SK-N-SH treated with all-trans-retinoic acid at 6 μM for 48 hours (cell line): ENCODE data around the gene SYCP2.

Experiments
- ATAC-seq: fragments of 200-7000 bp; cut with Tn5 transposase; 3 replicates; pipeline ENCODE4 v1.9.1; 2020; ENCODE audit warnings: mild to moderate bottlenecking, moderate library complexity
- ARNTL ChIP-seq: fragments of 450-650 bp; formaldehyde crosslinking; IDR thresholded peaks from 2 replicates; pipeline ENCODE4 v1.5.0; 2020; ENCODE audit warnings: low read depth, mild to moderate bottlenecking, moderate library complexity, borderline replicate concordance
- BACH2 ChIP-seq: fragments of 250-450 bp; sonication (Bioruptor Pico); IDR thresholded peaks from 2 replicates; pipeline ENCODE4 v1.9.0; 2021; ENCODE audit warnings: mild to moderate bottlenecking, borderline replicate concordance
- CREB5 ChIP-seq: fragments of 250-450 bp; sonication (Bioruptor Pico); IDR thresholded peaks from 2 replicates; pipeline ENCODE4 v1.5.1; 2020; ENCODE audit warnings: low read depth, mild to moderate bottlenecking, moderate library complexity
- CSDC2 ChIP-seq: fragments of 250-450 bp; sonication (Bioruptor Pico); IDR thresholded peaks from 2 replicates; pipeline ENCODE4 v1.5.0; 2020; ENCODE audit warnings: mild to moderate bottlenecking, moderate library complexity
- CSRNP3 ChIP-seq: fragments of 250-450 bp; sonication (Bioruptor Pico); IDR thresholded peaks from 2 replicates; pipeline ENCODE4 v1.5.1; 2021; ENCODE audit warnings: mild to moderate bottlenecking, moderate library complexity
- ESRRG ChIP-seq: fragments of 250-450 bp; sonication (Bioruptor Pico); IDR thresholded peaks from 2 replicates; pipeline ENCODE4 v1.6.1; 2021; ENCODE audit warnings: mild to moderate bottlenecking
- GLIS3 ChIP-seq: fragments of 250-450 bp; sonication (Bioruptor Pico); IDR thresholded peaks from 2 replicates; pipeline ENCODE4 v1.5.0; 2020; ENCODE audit warnings: mild to moderate bottlenecking, moderate library complexity
- ISL1 ChIP-seq: fragments of 250-450 bp; sonication (Bioruptor Pico); IDR thresholded peaks from 2 replicates; pipeline ENCODE4 v2.1.2; 2022; ENCODE audit warnings: mild to moderate bottlenecking, moderate library complexity
- OSR1 ChIP-seq: fragments of 250-450 bp; sonication (Bioruptor Pico); IDR thresholded peaks from 2 replicates; pipeline ENCODE4 v1.8.0; 2022; ENCODE audit warnings: moderate library complexity, mild to moderate bottlenecking, inconsistent platforms
- PATZ1 ChIP-seq: fragments of 250-450 bp; sonication (Bioruptor Pico); IDR thresholded peaks from 2 replicates; pipeline ENCODE4 v1.8.0; 2020; ENCODE audit warnings: mild to moderate bottlenecking, moderate library complexity, borderline replicate concordance
- POU6F1 ChIP-seq: fragments of 250-450 bp; sonication (Bioruptor Pico); IDR thresholded peaks from 2 replicates; pipeline ENCODE4 v1.8.0; 2021; ENCODE audit warnings: low read depth, mild to moderate bottlenecking, moderate library complexity, borderline replicate concordance
- PPARA ChIP-seq: fragments of 250-450 bp; sonication (Bioruptor Pico); IDR thresholded peaks from 2 replicates; pipeline ENCODE4 v1.5.0; 2020; ENCODE audit warnings: mild to moderate bottlenecking, borderline replicate concordance
- RARB ChIP-seq: fragments of 250-450 bp; sonication (Bioruptor Pico); IDR thresholded peaks from 2 replicates; pipeline ENCODE4 v1.8.0; 2021; ENCODE audit warnings: mild to moderate bottlenecking, moderate library complexity
- SNAI2 ChIP-seq: fragments of 250-450 bp; sonication (Bioruptor Pico); IDR thresholded peaks from 2 replicates; pipeline ENCODE4 v1.5.0; 2020; ENCODE audit warnings: mild to moderate bottlenecking, moderate library complexity
- TCF4 ChIP-seq: fragments of 250-450 bp; sonication (Bioruptor Pico); IDR thresholded peaks from 2 replicates; pipeline ENCODE4 v1.8.0; 2021; ENCODE audit warnings: mild to moderate bottlenecking, moderate library complexity, borderline replicate concordance
- TOX ChIP-seq: fragments of 250-450 bp; sonication (Bioruptor Pico); IDR thresholded peaks from 2 replicates; pipeline ENCODE4 v1.8.0; 2021; ENCODE audit warnings: mild to moderate bottlenecking, moderate library complexity, borderline replicate concordance
- TSHZ2 ChIP-seq: fragments of 250-450 bp; sonication (Bioruptor Pico); IDR thresholded peaks from 2 replicates; pipeline ENCODE4 v1.5.0; 2020; ENCODE audit warnings: mild to moderate bottlenecking, moderate library complexity
- ZC3H10 ChIP-seq: fragments of 250-450 bp; sonication (Bioruptor Pico); IDR thresholded peaks from 2 replicates; pipeline ENCODE4 v1.5.1; 2021; ENCODE audit warnings: mild to moderate bottlenecking, moderate library complexity
- ZFP30 ChIP-seq: fragments of 450-650 bp; formaldehyde crosslinking; IDR thresholded peaks from 2 replicates; pipeline ENCODE4 v1.5.0; 2022; ENCODE audit warnings: mild to moderate bottlenecking, moderate library complexity
- ZNF565 ChIP-seq: fragments of 450-650 bp; formaldehyde crosslinking; conservative IDR thresholded peaks from 2 replicates; pipeline ENCODE4 v1.5.0; 2020; ENCODE audit warnings: low read depth, mild to moderate bottlenecking, moderate library complexity
- ZNF70 ChIP-seq: fragments of 450-650 bp; formaldehyde crosslinking; IDR thresholded peaks from 2 replicates; pipeline ENCODE4 v1.5.0; 2020; ENCODE audit warnings: mild to moderate bottlenecking, moderate library complexity
- ZNF8 ChIP-seq: fragments of 450-650 bp; formaldehyde crosslinking; IDR thresholded peaks from 2 replicates; pipeline ENCODE4 v1.5.0; 2020; ENCODE audit warnings: mild to moderate bottlenecking, moderate library complexity

Gene SYCP2

GRCh38 chr20:59976156-59976782 is 42.8 kb upstream of the SYCP2 start:
- ATAC-seq: no peak
- TF ChIP-seq ZC3H10 (CRISPR knock-in tag): no peak
- TF ChIP-seq ZFP30 (CRISPR knock-in tag): no peak
- no peak for TF ChIP-seq GLIS3 (CRISPR knock-in tag)
- TF ChIP-seq ZNF8 (CRISPR knock-in tag): no peak
- TF ChIP-seq ISL1: no peak
- no peak for TF ChIP-seq CSDC2 (CRISPR knock-in tag)
- TF ChIP-seq ESRRG: no peak
- TF ChIP-seq ARNTL: no peak
- TF ChIP-seq TCF4 (CRISPR knock-in tag): no peak
- TF ChIP-seq RARB: no peak

- no peak for ATAC-seq
- no peak for TF ChIP-seq ARNTL
- no peak for TF ChIP-seq OSR1 (CRISPR knock-in tag)
- no peak for TF ChIP-seq GLIS3 (CRISPR knock-in tag)
- no peak for TF ChIP-seq PATZ1 (CRISPR knock-in tag)
- no peak for TF ChIP-seq RARB
- no peak for TF ChIP-seq SNAI2 (CRISPR knock-in tag)
- no peak for TF ChIP-seq ZC3H10 (CRISPR knock-in tag)
- TF ChIP-seq ESRRG: no peak
- TF ChIP-seq ZNF565 (CRISPR knock-in tag): no peak
- no peak for TF ChIP-seq TOX (CRISPR knock-in tag)
- TF ChIP-seq PPARA (CRISPR knock-in tag): no peak
Observed at GRCh38 chr20:59972037-59972801, 38.8 kb upstream of the SYCP2 start.

GRCh38 chr20:59971428-59971827 is 38.0 kb upstream of the SYCP2 start:
- TF ChIP-seq CSDC2 (CRISPR knock-in tag) (no peak), CSRNP3 (CRISPR knock-in tag) (no peak), BACH2 (CRISPR knock-in tag) (no peak), TSHZ2 (CRISPR knock-in tag) (no peak), GLIS3 (CRISPR knock-in tag) (no peak), CREB5 (CRISPR knock-in tag) (no peak), RARB (no peak), OSR1 (CRISPR knock-in tag) (no peak), ZNF8 (CRISPR knock-in tag) (no peak), ZNF70 (CRISPR knock-in tag) (no peak), PPARA (CRISPR knock-in tag) (no peak), ZFP30 (CRISPR knock-in tag) (no peak), ISL1 (no peak), POU6F1 (CRISPR knock-in tag) (no peak), ESRRG (no peak), SNAI2 (CRISPR knock-in tag) (no peak), TCF4 (CRISPR knock-in tag) (no peak), PATZ1 (CRISPR knock-in tag) (no peak), TOX (CRISPR knock-in tag) (no peak), ZC3H10 (CRISPR knock-in tag) (no peak)

More at GRCh38 chr20:59971428-59971827, 38.0 kb upstream of the SYCP2 start:
- ATAC-seq: no peak
